Measurements from ENCODE around the gene HS6ST1. TPM values are rescaled to one million over a fixed set of nuclear protein-coding genes. Genes with fewer than 3 reads are reported as not detected.
A peak's percentile ranks its signal among the peaks of the same experiment; 100 is the strongest.

HS6ST1 gene
- polyA plus RNA-seq, 1 experiment: 12.9 TPM

DNA sequence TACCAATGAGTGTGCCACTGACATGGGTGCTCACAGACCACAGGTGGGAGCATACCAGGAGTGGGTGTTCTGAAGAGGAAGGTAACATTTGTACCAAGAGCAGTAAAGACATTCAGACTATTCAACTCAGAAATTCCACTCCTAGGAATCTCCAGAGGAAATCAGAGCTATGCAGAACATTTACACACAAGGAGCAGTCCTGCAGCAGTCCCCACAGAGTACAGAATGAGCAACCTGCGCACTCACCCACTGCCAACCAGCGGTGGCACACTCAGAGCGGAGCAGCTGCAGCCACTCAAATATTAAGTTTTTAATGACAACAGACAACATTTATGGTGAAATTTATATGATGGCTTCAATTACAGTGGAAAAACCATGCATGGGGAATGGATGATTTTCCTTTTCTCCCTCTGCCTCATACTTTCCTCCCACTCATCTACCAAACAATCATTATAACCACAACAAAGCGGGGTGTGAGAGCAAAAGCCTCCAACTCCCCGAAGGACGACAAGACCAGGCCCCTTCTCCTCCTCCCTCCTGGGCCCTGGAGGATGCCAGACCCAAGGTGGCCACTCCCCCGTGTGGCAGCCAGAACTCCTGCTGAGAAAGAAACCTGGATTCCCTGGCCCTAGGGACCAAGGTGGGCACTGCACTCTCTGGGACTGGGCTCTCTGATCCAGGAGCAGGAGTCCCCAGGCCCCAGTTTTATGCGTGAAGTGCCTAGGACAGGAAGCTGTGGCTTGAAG lies 5.4 kb downstream of the HS6ST1 start:
- CTCF ChIA-PET: interaction anchor here (0.9 to 1.3 kb wide), 2 partner anchors 36 to 137 kb away, joined by 3 to 4 read pairs; no protein-coding TSS in a partner anchor
- POLR2A ChIA-PET: no interaction called here

DNA sequence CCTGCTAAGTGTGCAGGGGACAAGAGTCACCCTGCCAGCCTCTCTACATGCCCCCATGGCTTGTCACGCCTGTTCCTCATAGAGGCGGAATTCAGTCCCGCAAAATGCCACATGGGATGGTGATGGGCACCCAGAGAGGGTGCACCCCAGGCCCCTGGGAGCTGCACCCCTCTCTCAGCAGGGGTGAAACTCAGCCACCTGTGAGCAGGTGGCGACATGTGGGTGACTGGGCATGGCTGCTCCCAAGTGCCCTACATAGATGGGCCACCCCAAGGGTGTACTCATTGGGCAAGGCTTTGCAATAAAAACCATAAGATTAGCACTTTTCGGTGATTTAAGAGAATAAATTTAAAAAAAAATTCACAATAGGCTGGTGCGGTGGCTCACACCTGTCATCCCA lies 6.3 kb downstream of the HS6ST1 start:
- TF ChIP-seq, protein P1, sequence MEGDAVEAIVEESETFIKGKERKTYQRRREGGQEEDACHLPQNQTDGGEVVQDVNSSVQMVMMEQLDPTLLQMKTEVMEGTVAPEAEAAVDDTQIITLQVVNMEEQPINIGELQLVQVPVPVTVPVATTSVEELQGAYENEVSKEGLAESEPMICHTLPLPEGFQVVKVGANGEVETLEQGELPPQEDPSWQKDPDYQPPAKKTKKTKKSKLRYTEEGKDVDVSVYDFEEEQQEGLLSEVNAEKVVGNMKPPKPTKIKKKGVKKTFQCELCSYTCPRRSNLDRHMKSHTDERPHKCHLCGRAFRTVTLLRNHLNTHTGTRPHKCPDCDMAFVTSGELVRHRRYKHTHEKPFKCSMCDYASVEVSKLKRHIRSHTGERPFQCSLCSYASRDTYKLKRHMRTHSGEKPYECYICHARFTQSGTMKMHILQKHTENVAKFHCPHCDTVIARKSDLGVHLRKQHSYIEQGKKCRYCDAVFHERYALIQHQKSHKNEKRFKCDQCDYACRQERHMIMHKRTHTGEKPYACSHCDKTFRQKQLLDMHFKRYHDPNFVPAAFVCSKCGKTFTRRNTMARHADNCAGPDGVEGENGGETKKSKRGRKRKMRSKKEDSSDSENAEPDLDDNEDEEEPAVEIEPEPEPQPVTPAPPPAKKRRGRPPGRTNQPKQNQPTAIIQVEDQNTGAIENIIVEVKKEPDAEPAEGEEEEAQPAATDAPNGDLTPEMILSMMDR (IDR thresholded peaks at IDR 0.05; ENCODE audit: insufficient read depth, low read depth, low read length): no peak
- no peak for DNase-seq (ENCODE audit: low read depth)
- ChIA-PET POLR2A (no interaction called here), CTCF (interaction anchor here (0.9 to 1.3 kb wide), 2 partner anchors 37 to 137 kb away, joined by 3 to 4 read pairs; no protein-coding TSS in a partner anchor)
- H3K36me3 ChIP-seq (ENCODE audit: control insufficient read depth, insufficient read depth, low read length): peaks cover 5% of the 10 kb centered on the region
- no peaks in the 10 kb centered on the region for H3K27me3 ChIP-seq (ENCODE audit: control insufficient read depth, insufficient read depth, low read length)
- H3K4me3 ChIP-seq (ENCODE audit: low read depth, low read length): no peak overlapping the region

More for the DNA sequence above, 5.4 kb downstream of the HS6ST1 start:
- Histone ChIP-seq H3K27me3 (ENCODE audit: control insufficient read depth, insufficient read depth, low read length) (no peaks in the 10 kb centered on the region), H3K4me3 (ENCODE audit: low read depth, low read length) (no peak overlapping the region), H3K36me3 (ENCODE audit: control insufficient read depth, insufficient read depth, low read length) (peaks cover 5% of the 10 kb centered on the region)
- no peak for DNase-seq (ENCODE audit: low read depth)
- TF ChIP-seq, protein P1 (IDR thresholded peaks at IDR 0.05; ENCODE audit: insufficient read depth, low read depth, low read length): peak; percentile 62

DNA sequence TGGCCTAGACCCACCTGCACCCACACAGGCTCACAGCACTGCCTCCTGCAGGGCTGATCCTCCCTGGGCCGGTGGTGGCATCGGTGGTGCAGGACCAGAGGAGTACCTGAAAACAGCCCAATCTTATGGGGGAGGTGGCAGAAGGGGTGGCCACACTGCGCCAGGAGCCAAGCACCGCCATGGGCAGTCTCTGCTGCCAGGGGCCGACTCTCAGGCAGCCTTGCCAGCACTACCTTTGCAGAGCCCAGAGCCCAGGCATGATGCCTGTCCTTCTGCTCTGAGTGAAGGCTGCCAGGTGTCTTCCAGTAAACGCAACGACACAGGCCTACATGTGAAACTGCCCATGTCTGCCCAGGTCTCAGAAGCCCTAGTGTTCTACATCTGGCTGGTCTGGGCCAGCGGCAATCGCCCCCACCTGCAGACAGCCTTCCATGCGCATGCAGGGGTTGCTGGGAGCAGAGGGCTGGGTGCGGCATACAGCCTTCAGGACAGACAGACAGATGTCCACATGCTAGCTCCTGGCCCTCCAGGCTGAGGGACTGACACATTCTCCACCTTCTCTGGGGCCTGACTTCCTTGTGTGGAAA lies 6.8 kb downstream of the HS6ST1 start:
- CTCF ChIA-PET: no interaction called here
- Histone ChIP-seq H3K4me3 (ENCODE audit: low read depth, low read length) (no peak overlapping the region), H3K36me3 (ENCODE audit: control insufficient read depth, insufficient read depth, low read length) (peaks cover 5% of the 10 kb centered on the region), H3K27me3 (ENCODE audit: control insufficient read depth, insufficient read depth, low read length) (no peaks in the 10 kb centered on the region)
- no peak for DNase-seq (ENCODE audit: low read depth)
- TF ChIP-seq, protein P1 (IDR thresholded peaks at IDR 0.05; ENCODE audit: insufficient read depth, low read depth, low read length): no peak
- POLR2A ChIA-PET: no interaction called here

DNA sequence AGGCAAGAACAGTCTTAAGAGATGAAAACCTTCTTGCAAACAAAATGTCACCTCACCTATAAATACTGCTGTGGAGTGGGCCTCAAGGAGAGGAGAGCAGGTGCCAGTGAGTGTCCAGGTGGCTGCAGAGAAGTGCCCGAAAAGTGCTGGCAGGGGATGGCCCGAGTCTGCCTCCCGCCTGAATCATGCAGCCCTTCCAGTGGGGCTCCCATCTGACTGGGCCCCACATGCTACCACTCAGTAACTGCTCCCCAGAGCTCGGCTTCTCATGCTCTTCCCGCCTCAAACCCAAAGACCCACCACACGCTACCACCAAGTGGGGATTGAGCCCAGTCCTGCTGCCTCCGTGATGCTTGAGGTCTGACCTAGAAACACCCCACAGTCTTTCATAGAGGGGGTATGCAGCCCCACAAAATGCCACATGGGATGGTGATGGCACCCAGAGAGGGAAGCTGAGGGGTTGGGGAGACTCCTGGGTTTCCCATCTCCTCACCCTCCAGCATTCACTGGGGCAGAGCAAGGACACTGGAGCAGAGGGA lies 7.4 kb downstream of the HS6ST1 start:
- POLR2A ChIA-PET: no interaction called here
- no peak for DNase-seq (ENCODE audit: low read depth)
- CTCF ChIA-PET: interaction anchor here (0.6 kb wide), 1 partner anchor 1933 kb away, joined by 4 read pairs; no protein-coding TSS in a partner anchor
- TF ChIP-seq, protein P1 (IDR thresholded peaks at IDR 0.05; ENCODE audit: insufficient read depth, low read depth, low read length): no peak
- Histone ChIP-seq H3K27me3 (ENCODE audit: control insufficient read depth, insufficient read depth, low read length) (no peaks in the 10 kb centered on the region), H3K36me3 (ENCODE audit: control insufficient read depth, insufficient read depth, low read length) (peaks cover 5% of the 10 kb centered on the region), H3K4me3 (ENCODE audit: low read depth, low read length) (no peak overlapping the region)

DNA sequence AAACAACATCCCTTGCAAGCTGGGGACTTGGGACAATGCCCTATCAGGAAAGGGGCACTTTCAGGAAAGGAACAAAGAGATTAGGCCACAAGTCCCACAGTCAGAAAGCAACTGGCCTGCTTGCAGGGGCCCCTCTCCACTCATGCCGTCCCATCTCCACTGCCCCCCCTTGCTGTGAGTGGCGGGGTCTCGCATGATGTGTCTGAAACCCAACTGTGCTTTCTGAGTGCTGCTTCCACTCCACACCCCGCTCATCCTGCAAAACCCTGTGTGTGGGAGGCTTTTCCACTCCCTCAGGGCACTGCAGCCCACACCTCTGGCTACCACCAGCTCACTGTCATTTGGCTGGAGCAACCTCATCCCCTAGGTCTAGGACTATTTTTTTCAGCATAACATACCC lies 7.9 kb downstream of the HS6ST1 start:
- ChIA-PET CTCF (interaction anchor here (0.6 to 1.6 kb wide), 2 partner anchors 74 to 1933 kb away, joined by 4 to 5 read pairs; no protein-coding TSS in a partner anchor), POLR2A (no interaction called here)
- Histone ChIP-seq H3K4me3 (ENCODE audit: low read depth, low read length) (no peak overlapping the region), H3K36me3 (ENCODE audit: control insufficient read depth, insufficient read depth, low read length) (peaks cover 4% of the 10 kb centered on the region), H3K27me3 (ENCODE audit: control insufficient read depth, insufficient read depth, low read length) (no peaks in the 10 kb centered on the region)
- DNase-seq (ENCODE audit: low read depth): no peak
- TF ChIP-seq, protein P1 (IDR thresholded peaks at IDR 0.05; ENCODE audit: insufficient read depth, low read depth, low read length): no peak

Data from BJ (cell line).